Measurements from ENCODE around the gene DAB2IP.

Gene DAB2IP

DNA sequence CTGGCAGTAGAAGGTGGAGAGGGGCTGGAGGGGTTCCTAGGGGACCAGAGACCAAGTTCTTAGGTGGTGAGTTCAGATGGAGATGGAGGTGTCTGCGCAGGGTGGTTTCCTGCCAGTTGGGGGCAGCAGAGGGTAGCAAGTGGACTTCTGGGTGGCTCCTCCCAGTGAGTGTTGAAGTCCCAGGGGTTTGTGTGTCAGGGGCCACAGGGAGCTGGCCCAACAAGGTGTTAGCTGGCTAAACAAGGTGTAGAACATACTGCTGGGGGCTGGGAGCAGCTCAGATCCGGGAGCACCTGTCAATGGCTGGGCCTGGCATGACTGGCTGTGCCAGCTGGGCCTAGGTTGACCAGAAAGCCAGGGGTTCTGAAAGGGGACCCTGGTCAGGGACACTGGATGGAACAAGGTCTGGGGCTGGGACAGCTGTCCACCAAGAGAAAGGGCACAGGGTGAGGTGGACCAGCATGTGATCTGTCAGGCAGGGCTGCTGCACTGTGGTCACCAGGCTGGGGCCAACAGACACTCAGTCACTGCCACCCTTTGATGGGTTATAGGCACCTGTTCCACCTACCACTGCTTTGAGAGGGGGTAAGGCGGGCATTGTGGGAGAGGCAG is 35.6 kb downstream of the DAB2IP start:
- Mint-ChIP-seq H3K4me1 (ENCODE audit: low read depth) (no peaks in the 10 kb centered on the region), H3K27me3 (peaks cover 1% of the 10 kb centered on the region), H3K4me3 (no peak overlapping the region), H3K9me3 (ENCODE audit: low read depth) (no peaks in the 10 kb centered on the region), H3K27ac (no peak overlapping the region), H3K36me3 (no peaks in the 10 kb centered on the region)

DNA sequence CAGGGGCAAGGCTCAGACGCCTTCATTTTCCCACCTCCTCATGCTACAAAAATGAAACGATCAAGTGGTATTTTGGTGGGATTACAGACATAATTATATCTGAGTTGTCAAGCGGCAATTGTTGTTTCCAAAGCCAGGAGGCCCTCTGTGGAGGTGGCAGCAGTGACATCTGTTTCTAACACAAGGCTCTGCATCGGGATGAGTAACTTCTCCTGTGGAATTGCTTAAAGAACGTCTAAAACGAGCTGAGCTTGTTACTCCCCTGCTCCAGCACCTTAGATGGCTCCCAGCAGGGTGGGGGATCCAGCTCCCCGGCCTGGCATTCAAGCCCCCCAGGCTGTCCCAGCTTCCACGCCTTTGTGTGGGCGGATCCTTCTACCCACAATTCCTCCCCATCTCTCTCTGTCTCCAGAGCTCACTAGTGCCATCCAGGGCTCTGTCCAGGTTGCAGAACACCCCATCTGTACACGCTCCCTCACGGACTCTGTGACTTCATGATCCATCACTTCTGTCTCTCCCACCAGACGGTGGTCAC is 36.8 kb downstream of the DAB2IP start:
- no peaks in the 10 kb centered on the region for H3K9me3 Mint-ChIP-seq (ENCODE audit: low read depth)
- H3K4me3 Mint-ChIP-seq, result no peak overlapping the region
- H3K27me3 Mint-ChIP-seq, result peaks cover 1% of the 10 kb centered on the region
- no peaks in the 10 kb centered on the region for H3K4me1 Mint-ChIP-seq (ENCODE audit: low read depth)
- H3K27ac Mint-ChIP-seq, result no peak overlapping the region
- H3K36me3 Mint-ChIP-seq, result no peaks in the 10 kb centered on the region

DNA sequence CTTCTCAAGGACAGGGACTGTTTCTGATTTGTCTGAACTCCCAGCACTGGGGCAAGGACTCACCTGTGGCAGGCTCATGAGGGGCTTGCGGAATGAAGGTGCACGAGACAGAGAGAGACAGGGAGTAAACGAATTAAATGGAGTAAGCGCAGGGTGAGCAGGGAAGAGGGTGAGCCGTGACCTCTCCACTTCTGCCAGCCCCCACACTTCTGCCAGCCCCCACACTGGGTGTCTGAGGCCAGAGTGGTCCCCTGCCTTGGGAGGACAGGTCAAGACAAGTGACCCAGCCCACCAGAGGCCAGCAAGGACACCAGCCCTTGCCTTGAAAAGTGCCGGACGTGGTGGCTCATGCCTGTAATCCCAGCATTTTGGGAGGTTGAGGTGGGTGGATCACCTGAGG is 37.2 kb downstream of the DAB2IP start:
- H3K4me3 Mint-ChIP-seq, result no peak overlapping the region
- H3K4me1 Mint-ChIP-seq (ENCODE audit: low read depth), result no peaks in the 10 kb centered on the region
- peaks cover 1% of the 10 kb centered on the region for H3K27me3 Mint-ChIP-seq
- no peak overlapping the region for H3K27ac Mint-ChIP-seq
- no peaks in the 10 kb centered on the region for H3K9me3 Mint-ChIP-seq (ENCODE audit: low read depth)
- no peaks in the 10 kb centered on the region for H3K36me3 Mint-ChIP-seq

- Mint-ChIP-seq H3K4me3 (no peak overlapping the region), H3K9me3 (ENCODE audit: low read depth) (no peaks in the 10 kb centered on the region)
Measured at GRCh38 chr9:121689461-121690157, 38.2 kb downstream of the DAB2IP start.

DNA sequence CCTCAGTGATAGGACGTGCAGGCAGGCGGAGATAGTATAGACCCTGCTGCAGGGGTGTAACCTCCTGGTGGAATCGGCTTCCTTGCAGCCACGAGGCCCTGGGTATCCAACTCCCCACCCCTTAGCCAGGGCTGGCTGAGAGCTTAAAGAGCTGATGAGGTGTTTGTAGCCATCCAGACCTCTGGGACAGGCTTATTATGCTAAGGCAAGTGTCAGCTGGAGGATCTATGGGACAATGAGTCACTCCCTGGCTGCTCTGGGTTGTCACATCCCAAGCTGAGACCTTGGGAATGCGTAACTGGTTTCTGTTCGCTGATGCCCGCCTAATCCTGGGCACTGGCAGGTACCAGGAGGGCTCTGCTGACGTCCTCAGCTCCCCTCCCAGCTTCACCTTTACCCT is 38.9 kb downstream of the DAB2IP start:
- H3K36me3 Mint-ChIP-seq, result no peaks in the 10 kb centered on the region
- peaks cover 1% of the 10 kb centered on the region for H3K27me3 Mint-ChIP-seq
- H3K4me3 Mint-ChIP-seq, result no peak overlapping the region
- no peaks in the 10 kb centered on the region for H3K4me1 Mint-ChIP-seq (ENCODE audit: low read depth)
- H3K27ac Mint-ChIP-seq, result no peak overlapping the region
- H3K9me3 Mint-ChIP-seq (ENCODE audit: low read depth), result no peaks in the 10 kb centered on the region

More at GRCh38 chr9:121689461-121690157, 38.2 kb downstream of the DAB2IP start:
- H3K27me3 Mint-ChIP-seq, result peaks cover 1% of the 10 kb centered on the region
- no peaks in the 10 kb centered on the region for H3K36me3 Mint-ChIP-seq
- no peaks in the 10 kb centered on the region for H3K4me1 Mint-ChIP-seq (ENCODE audit: low read depth)
- H3K27ac Mint-ChIP-seq, result no peak overlapping the region

DNA sequence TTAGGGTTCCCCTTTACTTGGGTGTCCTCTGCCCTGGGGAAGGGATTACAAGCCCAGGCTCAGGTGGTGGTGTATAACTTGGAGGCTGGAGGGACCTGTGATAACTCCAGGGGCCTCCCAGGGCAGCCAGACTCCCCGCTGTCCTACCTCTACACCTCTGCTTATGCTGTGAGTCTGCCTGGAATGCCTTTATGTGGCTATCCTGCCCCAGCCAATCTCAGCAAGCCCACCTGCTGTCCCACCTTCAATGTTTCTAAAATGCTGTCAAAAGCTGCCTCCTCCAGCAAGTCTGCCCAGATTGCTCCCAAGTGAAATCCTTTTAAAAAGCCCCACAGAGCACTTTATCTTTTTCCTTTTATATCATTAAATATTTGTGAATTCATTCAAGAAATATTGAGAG is 39.3 kb downstream of the DAB2IP start:
- H3K9me3 Mint-ChIP-seq (ENCODE audit: low read depth), result no peaks in the 10 kb centered on the region
- H3K4me3 Mint-ChIP-seq, result no peak overlapping the region
- no peak overlapping the region for H3K27ac Mint-ChIP-seq
- H3K4me1 Mint-ChIP-seq (ENCODE audit: low read depth), result no peaks in the 10 kb centered on the region
- peaks cover 1% of the 10 kb centered on the region for H3K27me3 Mint-ChIP-seq
- no peaks in the 10 kb centered on the region for H3K36me3 Mint-ChIP-seq

- peaks cover 4% of the 10 kb centered on the region for H3K27me3 Mint-ChIP-seq
- no peak overlapping the region for H3K27ac Mint-ChIP-seq
- H3K9me3 Mint-ChIP-seq (ENCODE audit: low read depth), result no peaks in the 10 kb centered on the region
- H3K4me3 Mint-ChIP-seq, result no peak overlapping the region
- H3K4me1 Mint-ChIP-seq (ENCODE audit: low read depth), result peaks cover 1% of the 10 kb centered on the region
- H3K36me3 Mint-ChIP-seq, result no peaks in the 10 kb centered on the region
Measured at GRCh38 chr9:121691890-121692289, 40.5 kb downstream of the DAB2IP start.

DNA sequence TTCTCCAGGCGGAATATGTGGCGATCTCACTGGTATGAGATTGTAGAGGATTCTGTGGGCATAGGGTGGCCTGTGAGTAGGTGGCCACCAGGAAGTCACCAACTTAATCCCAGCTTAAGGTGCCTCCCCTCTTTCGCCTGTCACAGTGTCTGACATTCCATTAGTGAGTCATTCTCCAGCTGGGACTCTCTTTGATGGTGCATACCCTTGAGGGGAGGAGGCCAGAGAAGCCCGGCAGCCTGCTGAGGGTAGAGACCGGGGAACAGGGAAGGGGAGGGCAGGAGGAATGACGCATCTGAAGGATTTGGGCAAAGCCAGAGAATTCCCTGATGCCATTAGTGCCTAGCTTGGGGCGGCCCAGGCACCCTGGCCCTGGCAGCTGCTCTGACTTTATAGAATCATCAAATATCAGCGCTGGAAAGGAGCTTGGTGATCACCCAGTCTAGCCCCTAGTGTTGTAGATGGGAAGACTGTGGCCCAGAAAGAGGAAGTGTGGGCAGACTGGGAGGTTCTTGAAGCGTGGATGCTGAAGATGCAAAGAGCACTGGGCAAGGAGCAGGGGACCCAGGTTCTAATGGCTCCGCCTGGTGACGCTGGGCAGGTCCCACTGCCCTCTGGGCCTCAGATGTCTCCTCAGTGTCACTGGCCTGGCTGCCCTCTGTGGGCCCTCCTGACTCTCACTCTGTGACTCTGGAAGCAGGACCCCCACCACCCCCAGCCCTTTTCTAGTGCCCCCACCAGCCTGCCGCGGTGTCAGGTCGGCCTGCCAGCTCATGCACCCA is 41.4 kb downstream of the DAB2IP start:
- no peak overlapping the region for H3K27ac Mint-ChIP-seq
- H3K9me3 Mint-ChIP-seq (ENCODE audit: low read depth), result no peaks in the 10 kb centered on the region
- no peaks in the 10 kb centered on the region for H3K36me3 Mint-ChIP-seq
- H3K27me3 Mint-ChIP-seq, result peaks cover 10% of the 10 kb centered on the region
- H3K4me3 Mint-ChIP-seq, result no peak overlapping the region
- H3K4me1 Mint-ChIP-seq (ENCODE audit: low read depth), result peaks cover 7% of the 10 kb centered on the region

- H3K4me3 Mint-ChIP-seq, result no peak overlapping the region
- H3K27ac Mint-ChIP-seq, result no peak overlapping the region
- H3K36me3 Mint-ChIP-seq, result no peaks in the 10 kb centered on the region
- H3K27me3 Mint-ChIP-seq, result peaks cover 12% of the 10 kb centered on the region
- H3K9me3 Mint-ChIP-seq (ENCODE audit: low read depth), result no peaks in the 10 kb centered on the region
- peaks cover 9% of the 10 kb centered on the region for H3K4me1 Mint-ChIP-seq (ENCODE audit: low read depth)
Measured at GRCh38 chr9:121693388-121693670, 41.9 kb downstream of the DAB2IP start.

DNA sequence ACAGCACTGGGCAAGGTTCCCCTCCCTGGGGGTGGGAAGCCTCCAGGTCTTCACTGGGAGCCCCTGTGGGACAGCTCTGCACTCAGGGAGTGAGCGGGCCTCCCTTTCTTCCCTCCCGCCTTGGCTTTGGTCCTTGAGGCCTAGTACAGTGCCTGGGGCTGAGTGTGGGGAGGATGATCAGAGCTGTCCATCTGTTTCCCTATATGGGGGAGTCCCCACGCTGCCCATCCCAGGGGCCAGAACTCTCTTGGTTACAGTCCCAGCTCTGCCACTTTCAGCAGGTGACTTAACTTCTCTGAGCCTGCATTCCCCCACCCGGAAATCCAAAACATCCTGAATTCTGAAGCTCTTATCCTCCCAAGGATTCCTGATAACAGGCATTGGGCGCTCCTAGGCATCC is 42.6 kb downstream of the DAB2IP start:
- H3K9me3 Mint-ChIP-seq (ENCODE audit: low read depth), result no peaks in the 10 kb centered on the region
- H3K4me3 Mint-ChIP-seq, result no peak overlapping the region
- H3K4me1 Mint-ChIP-seq (ENCODE audit: low read depth), result peaks cover 9% of the 10 kb centered on the region
- peaks cover 12% of the 10 kb centered on the region for H3K27me3 Mint-ChIP-seq
- H3K36me3 Mint-ChIP-seq, result no peaks in the 10 kb centered on the region
- no peak overlapping the region for H3K27ac Mint-ChIP-seq

DNA sequence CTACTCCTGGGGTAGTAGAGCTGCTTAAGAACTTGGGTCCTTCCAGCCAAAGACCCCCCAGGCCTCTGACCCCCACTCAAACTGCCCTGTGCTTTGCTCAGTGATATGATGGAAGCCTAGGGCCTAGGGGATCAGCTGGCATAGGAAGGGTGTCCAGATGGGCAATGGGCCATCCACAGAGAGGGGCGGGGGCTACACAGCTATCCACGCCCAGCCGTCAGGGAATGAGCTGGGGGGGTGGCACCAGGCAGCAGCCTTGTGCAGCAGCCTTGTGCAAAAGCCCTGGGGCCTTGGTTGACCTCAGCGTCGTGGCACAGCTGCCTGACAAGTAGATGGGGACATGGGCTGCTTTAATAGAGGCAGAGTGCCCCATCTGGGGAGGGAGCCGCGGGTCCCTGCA is 43.2 kb downstream of the DAB2IP start:
- H3K4me1 Mint-ChIP-seq (ENCODE audit: low read depth), result peaks cover 9% of the 10 kb centered on the region
- H3K27me3 Mint-ChIP-seq, result peaks cover 12% of the 10 kb centered on the region
- no peaks in the 10 kb centered on the region for H3K36me3 Mint-ChIP-seq
- no peaks in the 10 kb centered on the region for H3K9me3 Mint-ChIP-seq (ENCODE audit: low read depth)
- H3K27ac Mint-ChIP-seq, result no peak overlapping the region
- H3K4me3 Mint-ChIP-seq, result no peak overlapping the region

DNA sequence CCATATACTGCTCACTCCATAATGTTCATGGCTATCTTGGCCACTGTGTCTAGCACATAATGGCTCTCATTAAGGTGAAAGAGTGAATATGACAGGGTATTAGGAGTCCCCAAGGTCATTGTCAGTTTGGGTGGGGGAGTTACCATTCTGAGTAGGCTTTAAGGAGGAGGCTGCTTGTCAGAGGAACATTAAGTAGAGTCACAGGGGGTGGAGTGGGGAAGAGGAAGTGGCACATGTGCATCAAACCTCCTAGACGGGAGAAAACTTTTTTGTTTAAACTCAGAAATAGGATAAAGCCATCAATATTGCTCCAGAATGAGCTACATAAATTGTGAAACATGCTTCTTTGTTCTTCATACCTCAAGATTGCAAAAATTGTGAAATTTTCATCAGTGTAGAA is 45.5 kb downstream of the DAB2IP start:
- H3K36me3 Mint-ChIP-seq, result no peaks in the 10 kb centered on the region
- H3K4me3 Mint-ChIP-seq, result peak overlapping the region; percentile 17
- peaks cover 9% of the 10 kb centered on the region for H3K4me1 Mint-ChIP-seq (ENCODE audit: low read depth)
- H3K27me3 Mint-ChIP-seq, result peaks cover 13% of the 10 kb centered on the region
- no peak overlapping the region for H3K27ac Mint-ChIP-seq
- no peaks in the 10 kb centered on the region for H3K9me3 Mint-ChIP-seq (ENCODE audit: low read depth)

DNA sequence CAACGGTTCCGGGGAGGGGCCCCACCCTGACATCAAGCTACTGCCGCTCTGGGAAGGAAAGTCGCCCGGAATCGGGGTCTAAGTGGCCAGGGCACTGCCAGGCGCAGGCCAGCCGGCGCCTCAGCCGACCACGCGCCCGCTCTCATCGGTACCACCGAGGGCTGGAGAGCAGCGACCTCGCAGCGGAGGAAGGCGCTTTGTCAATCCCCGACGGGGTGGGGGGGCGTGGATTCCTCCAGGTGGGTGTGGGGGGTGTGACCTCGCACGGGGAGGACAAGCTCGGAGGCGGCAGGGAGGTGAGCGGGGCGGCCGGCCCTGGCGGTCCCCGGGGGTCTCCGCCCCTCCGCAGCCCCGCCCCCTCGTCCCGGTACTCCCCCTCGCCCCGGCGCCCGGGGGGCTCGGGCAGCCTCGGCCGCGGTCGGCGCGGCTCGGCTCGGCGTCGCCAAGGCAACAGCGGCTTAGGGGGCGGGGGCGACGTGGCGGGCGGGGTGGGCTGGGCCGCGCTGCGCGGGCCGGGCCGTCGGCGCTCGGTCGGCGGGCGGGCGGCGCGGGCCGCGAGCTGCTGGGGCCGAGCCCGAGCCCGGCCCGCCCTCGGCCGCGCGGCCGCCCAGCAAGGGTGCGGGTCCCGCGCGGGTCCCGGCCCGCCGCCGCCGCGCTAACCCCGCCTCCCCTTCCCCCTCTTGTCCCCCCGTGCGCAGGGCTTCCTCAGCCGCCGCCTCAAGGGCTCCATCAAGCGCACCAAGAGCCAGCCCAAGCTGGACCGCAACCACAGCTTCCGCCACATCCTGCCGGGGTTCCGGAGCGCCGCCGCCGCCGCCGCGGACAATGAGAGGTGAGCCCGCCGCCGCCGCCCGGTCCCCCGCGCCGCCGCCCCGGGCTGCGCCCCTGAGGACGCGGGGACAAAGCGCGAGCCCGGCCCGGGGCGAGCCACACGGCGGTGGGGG is 47.5 kb downstream of the DAB2IP start:
- no peak overlapping the region for H3K4me3 Mint-ChIP-seq
- no peaks in the 10 kb centered on the region for H3K9me3 Mint-ChIP-seq (ENCODE audit: low read depth)
- peaks cover 14% of the 10 kb centered on the region for H3K27me3 Mint-ChIP-seq
- H3K27ac Mint-ChIP-seq, result no peak overlapping the region
- no peaks in the 10 kb centered on the region for H3K36me3 Mint-ChIP-seq
- peaks cover 9% of the 10 kb centered on the region for H3K4me1 Mint-ChIP-seq (ENCODE audit: low read depth)

- H3K27me3 Mint-ChIP-seq, result peaks cover 14% of the 10 kb centered on the region
- no peak overlapping the region for H3K4me3 Mint-ChIP-seq
- H3K27ac Mint-ChIP-seq, result no peak overlapping the region
Measured at GRCh38 chr9:121699571-121700164, 48.2 kb downstream of the DAB2IP start.

More at GRCh38 chr9:121699571-121700164, 48.2 kb downstream of the DAB2IP start:
- Mint-ChIP-seq H3K36me3 (no peaks in the 10 kb centered on the region), H3K9me3 (ENCODE audit: low read depth) (no peaks in the 10 kb centered on the region), H3K4me1 (ENCODE audit: low read depth) (peaks cover 9% of the 10 kb centered on the region)
